Non-pigmented ciliary epithelial cell (primary cell): ENCODE measurements around the gene TNIK.
"Not testable (repeated sequence)": the region's sequence is repeated elsewhere in the genome, so short reads cannot be mapped to it uniquely, and the experiment has no call there.

Experiments used
- DNase-seq: peaks from one replicate; pipeline ENCODE4 v3.0.0-alpha.2; 2010; ENCODE audit warnings: low read depth

The TNIK gene

DNA sequence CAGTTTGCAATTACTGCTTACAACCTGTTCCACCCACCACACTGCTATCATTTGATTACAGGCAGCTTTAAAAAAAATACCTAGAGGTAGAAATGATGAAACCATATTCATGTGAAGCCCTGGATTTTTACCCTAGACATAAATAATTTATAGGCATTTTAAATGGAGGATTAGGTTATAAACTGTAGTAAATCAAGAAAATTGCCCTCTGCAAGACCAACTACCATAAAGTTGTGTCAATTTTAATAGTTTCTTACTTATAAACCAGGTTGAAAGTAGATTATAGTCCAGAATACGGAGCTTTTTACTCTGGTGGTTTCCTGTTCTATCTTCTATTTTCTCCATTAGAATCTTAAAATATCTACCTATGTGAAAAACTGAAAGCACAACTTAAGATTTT lies 13.9 kb downstream of the TNIK start:
- no peak for DNase-seq

DNA sequence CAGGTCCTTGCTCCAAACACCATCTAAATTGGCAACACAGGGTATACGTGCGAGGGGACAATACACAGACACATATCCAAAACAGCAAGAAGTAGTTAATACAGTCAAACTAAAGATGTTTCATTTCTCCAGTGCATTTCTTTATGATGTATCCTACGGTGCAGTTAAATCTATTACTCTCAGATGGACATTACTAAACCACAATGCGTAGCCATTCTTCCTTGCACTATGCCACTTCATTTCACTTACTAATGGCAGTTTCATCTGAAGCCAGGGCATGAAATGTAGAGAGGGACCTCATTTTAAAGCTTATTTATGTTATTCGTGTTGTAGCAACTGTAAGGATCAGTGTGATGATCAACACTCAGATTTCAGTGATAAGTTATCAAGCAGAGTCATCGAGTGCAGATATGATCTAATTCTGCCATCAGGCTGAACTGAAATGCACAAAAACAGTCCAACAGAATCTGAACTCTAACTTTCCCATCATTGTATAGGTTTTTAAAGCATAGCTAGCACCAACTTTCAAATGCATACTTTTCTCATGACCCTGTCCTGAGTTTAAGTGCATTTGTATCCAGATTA lies 14.5 kb downstream of the TNIK start:
- no peak for DNase-seq

- DNase-seq: no peak
Measured at GRCh38 chr3:171444001-171444690, 16.1 kb downstream of the TNIK start.

DNA sequence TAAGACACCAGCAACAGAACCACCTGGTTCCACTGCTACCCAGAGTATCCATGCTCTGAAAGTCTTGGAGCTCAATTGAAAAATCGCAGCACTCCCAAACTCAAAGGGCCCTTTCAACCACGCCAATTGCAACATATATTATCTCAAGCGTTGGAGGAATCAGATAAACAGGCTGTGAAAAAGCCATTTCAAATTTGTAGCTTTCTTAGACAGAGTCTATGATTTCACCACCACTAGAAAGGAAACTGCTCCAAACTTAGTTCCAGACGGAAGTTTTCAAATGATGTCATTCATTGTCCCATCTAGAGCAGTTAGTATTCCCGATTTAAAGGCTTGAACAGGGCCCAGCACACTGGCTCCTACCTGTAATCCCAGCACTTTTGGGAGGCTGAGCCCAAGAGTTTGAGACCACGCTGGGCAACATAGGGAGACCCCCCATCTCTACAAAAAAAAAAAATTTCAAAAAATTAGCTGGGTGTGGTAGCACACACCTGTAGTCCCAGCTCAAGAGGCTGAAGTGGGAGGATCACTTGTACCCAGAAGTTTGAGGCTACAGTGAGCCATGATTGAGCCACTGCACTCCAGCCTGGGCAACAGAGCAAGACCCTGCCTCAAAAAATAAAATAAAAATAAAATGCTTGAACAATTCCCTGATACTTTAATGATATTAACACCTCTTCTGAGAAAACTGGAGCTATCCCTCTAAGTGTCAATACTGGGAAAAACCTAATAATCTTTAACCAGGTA lies 16.8 kb downstream of the TNIK start:
- DNase-seq: no peak

GRCh38 chr3:171442184-171442583 lies 18.0 kb downstream of the TNIK start:
- DNase-seq: no peak

DNA sequence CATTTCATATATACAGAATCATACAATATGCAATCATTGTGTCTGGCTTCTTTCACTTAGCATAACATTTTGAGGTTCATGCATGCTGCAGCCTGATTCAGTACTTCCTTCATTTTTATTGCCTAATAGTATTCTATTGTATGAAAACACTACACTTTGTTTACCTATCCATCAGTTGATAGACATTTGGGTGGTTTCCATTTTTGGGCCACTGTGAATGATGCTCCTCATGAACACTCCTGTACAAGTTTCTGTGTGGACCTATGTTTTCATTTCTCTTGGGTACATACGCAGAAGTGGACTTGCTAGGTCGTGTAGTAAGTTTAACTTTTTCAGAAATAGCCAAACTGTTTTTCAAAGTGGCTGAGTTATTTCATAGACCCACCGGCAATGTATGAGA lies 18.8 kb downstream of the TNIK start:
- DNase-seq: no peak

DNA sequence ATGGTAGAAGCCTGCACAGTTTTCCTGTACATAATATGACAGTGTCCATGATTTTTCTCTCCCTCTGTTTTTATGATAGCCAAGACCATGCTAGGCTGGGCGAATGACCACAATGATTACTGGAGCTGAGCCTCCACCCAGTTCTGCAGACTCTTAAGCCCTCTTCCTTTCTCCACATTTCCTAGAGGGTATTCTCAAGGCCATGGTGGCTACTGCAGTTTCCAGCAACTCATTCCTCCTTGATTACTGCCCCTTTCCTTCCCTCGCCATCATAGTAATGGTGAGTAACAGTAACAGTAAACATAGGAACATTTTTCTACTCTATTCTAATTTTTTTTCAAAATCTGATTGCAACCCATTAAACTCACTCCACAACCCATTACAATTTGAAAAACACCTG lies 20.2 kb downstream of the TNIK start:
- no peak for DNase-seq

DNA sequence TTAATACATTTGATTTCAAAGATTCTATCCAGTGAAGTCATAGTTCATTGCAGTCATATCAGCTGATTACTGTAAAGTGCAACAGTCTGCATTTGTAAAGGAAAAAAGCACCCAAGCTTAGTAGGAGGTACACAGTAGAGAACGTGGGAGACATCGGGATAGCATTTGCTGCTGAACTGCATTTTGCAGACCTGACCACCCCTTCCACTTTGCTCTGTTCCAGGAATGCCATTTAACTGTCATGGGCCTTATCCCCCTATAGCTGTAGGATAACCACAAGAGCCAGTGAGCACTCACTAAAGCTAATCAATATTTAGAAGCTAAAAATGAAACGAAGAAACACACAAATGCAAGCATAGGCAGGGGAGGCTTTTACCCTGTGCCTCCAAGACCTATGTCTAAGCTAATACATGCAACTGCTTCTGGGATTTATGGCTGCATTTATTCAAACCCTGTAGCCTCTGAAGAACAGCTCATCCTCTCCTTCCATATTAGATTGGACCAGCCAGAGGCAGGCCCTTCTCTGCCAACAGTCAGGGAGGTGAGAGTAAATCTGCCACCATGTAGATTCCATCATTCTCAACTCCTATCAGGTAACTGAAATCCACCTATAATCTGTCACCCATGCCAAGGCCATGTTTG lies 23.0 kb downstream of the TNIK start:
- no peak for DNase-seq

DNA sequence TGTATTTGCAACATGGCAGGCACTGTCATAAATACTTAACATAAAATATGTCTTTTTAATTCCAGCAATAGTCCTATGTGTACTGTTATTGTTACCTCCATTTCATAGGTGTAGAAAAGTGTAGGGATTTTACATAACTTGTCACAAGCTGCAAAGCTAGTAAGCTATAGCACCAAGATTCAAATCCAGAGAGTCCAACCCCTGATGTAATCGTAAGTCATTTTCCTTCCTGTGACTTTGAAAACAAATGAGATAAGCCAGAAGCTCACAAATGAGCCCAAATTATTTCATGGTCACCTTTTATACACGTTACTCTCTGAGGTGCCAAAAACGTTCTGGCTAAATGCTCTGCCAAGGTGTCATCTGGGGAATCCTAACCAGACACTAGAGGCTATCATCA lies 23.8 kb downstream of the TNIK start:
- no peak for DNase-seq

GRCh38 chr3:171435757-171436156 lies 24.4 kb downstream of the TNIK start:
- DNase-seq: no peak

GRCh38 chr3:171435143-171435542 lies 25.1 kb downstream of the TNIK start:
- DNase-seq: no peak

- no peak for DNase-seq
Measured at GRCh38 chr3:171432548-171432947, 27.7 kb downstream of the TNIK start.

- no peak for DNase-seq
Measured at GRCh38 chr3:171431550-171431949, 28.7 kb downstream of the TNIK start.

DNA sequence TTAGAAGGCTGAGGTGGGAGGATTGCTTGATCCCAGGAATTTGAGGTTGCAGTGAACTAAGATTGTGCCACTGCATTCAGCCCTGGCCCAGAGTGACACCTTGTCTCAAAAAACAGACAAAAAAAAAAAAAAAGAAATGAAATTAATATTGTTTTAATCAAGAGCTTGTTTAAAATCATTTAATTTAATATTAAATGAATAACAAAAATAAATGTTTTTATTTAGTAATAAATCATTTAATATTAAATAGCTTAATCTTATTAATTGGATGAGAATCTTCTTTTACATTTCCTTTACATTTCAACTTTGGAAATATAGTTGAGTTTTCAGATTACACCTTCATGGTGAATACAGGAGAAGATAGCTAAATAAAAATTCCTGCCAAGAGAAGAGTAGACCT lies 29.7 kb downstream of the TNIK start:
- DNase-seq: no peak

- DNase-seq: no peak
Measured at GRCh38 chr3:171429635-171430034, 30.6 kb downstream of the TNIK start.

GRCh38 chr3:171428892-171429291 lies 31.3 kb downstream of the TNIK start:
- no peak for DNase-seq

- no peak for DNase-seq
Measured at GRCh38 chr3:171428321-171428787, 31.9 kb downstream of the TNIK start.

DNA sequence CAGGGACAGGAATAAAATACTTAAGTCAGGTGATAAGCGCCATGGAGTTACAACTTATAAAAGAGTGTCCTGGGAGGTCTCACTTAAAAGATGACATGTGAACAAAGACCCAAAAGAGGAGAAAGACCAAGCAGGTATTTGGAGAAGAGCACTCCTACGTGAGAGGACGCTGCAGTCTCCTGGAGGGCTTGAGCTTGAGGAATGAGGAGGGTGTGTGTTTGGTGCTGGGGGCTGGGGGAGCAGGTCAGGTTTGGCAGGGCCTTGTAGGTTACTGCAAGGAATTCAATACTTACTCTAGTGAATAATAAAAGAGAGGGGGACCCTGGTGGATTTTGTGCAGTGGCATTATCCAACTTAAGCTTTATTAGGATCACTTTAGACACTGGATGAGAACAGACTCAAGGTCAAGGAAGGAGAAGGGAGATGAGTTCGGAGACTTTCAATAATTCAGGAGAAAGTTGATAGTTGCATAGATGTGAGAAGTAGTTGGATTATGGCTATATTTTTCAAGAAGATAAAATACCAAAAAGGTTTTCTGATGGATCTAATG lies 32.4 kb downstream of the TNIK start:
- no peak for DNase-seq

DNA sequence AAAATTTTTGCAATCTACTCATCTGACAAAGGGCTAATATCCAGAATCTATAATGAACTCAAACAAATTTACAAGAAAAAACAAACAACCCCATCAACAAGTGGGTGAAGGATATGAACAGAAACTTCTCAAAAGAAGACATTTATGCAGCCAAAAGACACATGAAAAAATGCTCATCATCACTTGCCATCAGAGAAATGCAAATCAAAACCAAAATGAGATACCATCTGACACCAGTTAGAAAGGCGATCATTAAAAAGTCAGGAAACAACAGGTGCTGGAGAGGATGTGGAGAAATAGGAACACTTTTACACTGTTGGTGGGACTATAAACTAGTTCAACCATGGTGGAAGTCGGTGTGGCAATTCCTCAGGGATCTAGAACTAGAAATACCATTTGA lies 36.1 kb downstream of the TNIK start:
- DNase-seq: not testable (repeated sequence)

- not testable (repeated sequence) for DNase-seq
Measured at GRCh38 chr3:171422855-171423254, 37.4 kb downstream of the TNIK start.

GRCh38 chr3:171420667-171421066 lies 39.5 kb downstream of the TNIK start:
- DNase-seq: no peak

DNA sequence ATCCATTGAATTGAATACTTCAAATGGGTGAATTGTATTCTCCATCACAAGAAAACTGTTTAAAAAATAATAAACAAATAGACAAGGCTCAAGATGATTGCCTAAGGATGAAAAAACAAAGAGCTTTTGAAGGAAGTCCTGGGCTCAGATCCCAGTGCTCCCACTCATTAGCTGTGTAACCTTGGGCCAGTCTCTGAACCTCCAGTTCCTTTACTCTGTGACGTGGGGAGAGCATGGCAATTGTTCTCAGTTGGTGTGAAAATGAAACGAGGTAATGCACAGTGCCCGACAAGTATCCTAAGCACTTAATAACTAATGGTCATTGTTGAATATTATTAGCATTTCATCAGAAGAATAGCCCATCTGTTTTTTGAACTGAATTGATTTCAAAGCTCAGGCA lies 40.7 kb downstream of the TNIK start:
- DNase-seq: no peak

DNA sequence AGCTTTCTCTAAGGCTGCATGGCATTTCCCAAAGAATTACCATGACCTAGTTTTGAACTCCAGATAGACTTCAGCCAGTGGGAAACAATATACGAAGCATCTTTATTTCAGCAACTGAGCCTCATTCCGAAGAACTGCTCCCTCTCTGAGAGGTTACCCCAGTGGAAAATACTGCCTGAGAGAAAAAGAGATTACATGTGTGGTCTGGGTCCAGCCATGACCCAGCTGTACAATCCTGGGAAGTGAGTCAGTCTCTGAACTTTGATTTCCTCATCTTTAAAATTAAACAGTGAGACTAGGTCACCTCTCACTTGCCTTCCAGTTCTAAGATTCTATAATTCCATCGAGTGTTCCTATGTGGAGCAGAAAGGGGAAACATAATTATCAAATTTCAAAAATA lies 42.4 kb downstream of the TNIK start:
- DNase-seq: peak; percentile 88
